Esophagus mucosa (tissue), 1 donor: ENCODE measurements around the gene JAZF1. TPM values are rescaled to one million over a fixed set of nuclear protein-coding genes. Genes with fewer than 3 reads are reported as not detected.
"Not testable (repeated sequence)": the region's sequence is repeated elsewhere in the genome, so short reads cannot be mapped to it uniquely, and the experiment has no call there.

Experiments
- ATAC-seq: fragments of 200-7000 bp; cut with Tn5 transposase; one replicate; pipeline ENCODE4 v1.9.1; 2020
- total RNA-seq: library from RNA; stranded (reverse); gene quantifications from one replicate; pipeline ENCODE4 v1.2.4, GENCODE V29; 2023
- donor health status: DM: yes; HTN: yes; CAD: no.

Gene JAZF1
- total RNA-seq, 1 donor from 2014 or later: 3.1 TPM

GRCh38 chr7:27933671-27934565 lies 246.7 kb downstream of the JAZF1 start:
- ATAC-seq: no peak

- ATAC-seq: no peak
Observed at GRCh38 chr7:27930910-27931476, 249.6 kb downstream of the JAZF1 start.

GRCh38 chr7:27929127-27929526 lies 251.5 kb downstream of the JAZF1 start:
- no peak for ATAC-seq

- ATAC-seq: no peak
Observed at GRCh38 chr7:27928001-27928400, 252.6 kb downstream of the JAZF1 start.

GRCh38 chr7:27925573-27926201 lies 254.9 kb downstream of the JAZF1 start:
- ATAC-seq: no peak

GRCh38 chr7:27923642-27923980 lies 257.0 kb downstream of the JAZF1 start:
- no peak for ATAC-seq

- no peak for ATAC-seq
Observed at GRCh38 chr7:27922907-27923641, 257.5 kb downstream of the JAZF1 start.

GRCh38 chr7:27922389-27922788 lies 258.2 kb downstream of the JAZF1 start:
- ATAC-seq: not testable (repeated sequence)

GRCh38 chr7:27921081-27921836 lies 259.3 kb downstream of the JAZF1 start:
- ATAC-seq: peak; percentile 39

GRCh38 chr7:27920281-27920946 lies 260.2 kb downstream of the JAZF1 start:
- ATAC-seq: no peak

- no peak for ATAC-seq
Observed at GRCh38 chr7:27918503-27918902, 262.1 kb downstream of the JAZF1 start.

- peak; percentile 22 for ATAC-seq
Observed at GRCh38 chr7:27917774-27918314, 262.8 kb downstream of the JAZF1 start.

GRCh38 chr7:27917119-27917518 lies 263.5 kb downstream of the JAZF1 start:
- ATAC-seq: peak; percentile 59

GRCh38 chr7:27916372-27916771 lies 264.2 kb downstream of the JAZF1 start:
- peak; percentile 83 for ATAC-seq

GRCh38 chr7:27914409-27914808 lies 266.2 kb downstream of the JAZF1 start:
- ATAC-seq: no peak

- no peak for ATAC-seq
Observed at GRCh38 chr7:27912751-27913150, 267.8 kb downstream of the JAZF1 start.

- ATAC-seq: no peak
Observed at GRCh38 chr7:27911920-27912319, 268.7 kb downstream of the JAZF1 start.

GRCh38 chr7:27910326-27910725 lies 270.3 kb downstream of the JAZF1 start:
- ATAC-seq: no peak

- ATAC-seq: no peak
Observed at GRCh38 chr7:27908534-27909165, 271.9 kb downstream of the JAZF1 start.

- no peak for ATAC-seq
Observed at GRCh38 chr7:27906385-27907091, 274.1 kb downstream of the JAZF1 start.
